Hematopoietic multipotent progenitor cell treated with erythropoietin and hydrocortisone succinate and interleukin-3 and kit ligand, for 4 days (in vitro differentiated cells): ENCODE results near the gene MCF2.

Experiments used
- DNase-seq: peaks from one replicate; pipeline ENCODE4 v3.0.0-alpha.2; 2015

MCF2 gene

GRCh38 chrX:139596068-139596467 lies 111.9 kb downstream of the MCF2 start:
- no peak for DNase-seq

DNA sequence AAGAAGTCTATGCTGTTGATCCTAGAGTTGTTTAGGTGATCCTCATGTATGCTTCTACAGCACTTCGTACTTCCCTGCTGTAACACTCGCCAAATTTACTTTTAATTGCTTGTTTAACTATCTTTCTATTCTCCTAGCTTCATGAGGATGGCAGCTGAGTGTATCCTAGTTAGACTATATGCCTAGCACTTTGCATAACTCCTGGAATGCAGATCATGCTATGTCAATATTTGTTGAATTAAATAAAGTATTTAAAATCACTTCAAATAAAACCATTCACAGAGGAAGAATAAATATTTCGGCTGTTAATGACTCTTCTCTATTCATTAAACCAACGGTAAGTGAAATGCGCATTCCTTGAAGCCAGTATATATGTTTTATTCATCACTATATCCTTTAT lies 122.4 kb downstream of the MCF2 start:
- DNase-seq = no peak

DNA sequence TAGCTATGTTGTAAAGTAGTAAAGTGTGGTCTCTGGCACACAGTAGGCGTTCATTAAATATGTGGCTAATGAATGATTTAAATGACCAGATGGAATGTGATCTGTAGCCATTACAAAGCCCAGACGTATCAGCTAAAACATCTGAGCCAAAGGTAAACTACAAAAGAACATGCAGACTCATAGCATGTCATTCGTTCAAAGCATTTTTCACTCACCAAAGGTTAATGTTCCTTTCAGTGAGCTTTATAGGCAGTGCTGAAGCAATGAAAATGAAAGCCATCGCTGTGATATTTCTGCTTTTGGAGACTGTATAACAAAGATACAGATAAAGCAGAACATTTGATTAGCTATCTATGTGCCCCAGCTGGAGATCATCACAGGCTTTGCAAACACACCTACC lies 126.9 kb downstream of the MCF2 start:
- no peak for DNase-seq

GRCh38 chrX:139566981-139567380 lies 141.0 kb downstream of the MCF2 start:
- DNase-seq = no peak

GRCh38 chrX:139563251-139563650 lies 144.7 kb downstream of the MCF2 start:
- no peak for DNase-seq

- DNase-seq = no peak
These were observed 147.7 kb downstream of the MCF2 start for GRCh38 chrX:139560221-139560620.

DNA sequence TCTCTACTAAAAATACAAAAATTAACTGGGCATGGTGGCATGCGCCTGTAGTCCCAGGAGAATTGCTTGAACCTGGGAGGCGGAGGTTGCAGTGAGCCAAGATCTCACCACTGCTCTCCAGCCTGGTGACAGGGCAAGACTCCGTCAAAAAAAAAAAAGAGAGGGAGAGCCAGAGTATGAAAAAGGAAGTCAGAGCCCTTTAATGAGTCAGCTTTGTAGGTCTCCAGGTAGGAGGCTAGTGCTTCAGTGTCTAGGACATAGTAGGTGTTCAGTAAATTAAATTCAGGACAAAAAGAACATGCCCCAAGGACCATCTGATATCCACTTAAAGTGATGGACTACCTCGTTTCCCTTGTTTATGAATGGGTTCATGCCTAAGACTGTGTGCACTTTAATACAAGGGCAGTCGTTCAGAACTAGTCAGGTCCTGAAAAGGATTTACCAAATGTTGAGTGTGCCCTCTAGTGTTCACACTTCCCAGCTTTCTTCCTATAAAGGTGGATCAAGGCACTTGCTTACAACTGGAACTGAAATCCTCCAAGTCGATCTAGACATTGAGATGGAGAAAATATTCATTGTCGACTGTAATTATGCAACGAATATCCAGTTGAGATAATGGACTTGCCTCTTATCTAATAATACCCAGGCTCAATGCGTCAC lies 148.5 kb downstream of the MCF2 start:
- peak; percentile 74 for DNase-seq

DNA sequence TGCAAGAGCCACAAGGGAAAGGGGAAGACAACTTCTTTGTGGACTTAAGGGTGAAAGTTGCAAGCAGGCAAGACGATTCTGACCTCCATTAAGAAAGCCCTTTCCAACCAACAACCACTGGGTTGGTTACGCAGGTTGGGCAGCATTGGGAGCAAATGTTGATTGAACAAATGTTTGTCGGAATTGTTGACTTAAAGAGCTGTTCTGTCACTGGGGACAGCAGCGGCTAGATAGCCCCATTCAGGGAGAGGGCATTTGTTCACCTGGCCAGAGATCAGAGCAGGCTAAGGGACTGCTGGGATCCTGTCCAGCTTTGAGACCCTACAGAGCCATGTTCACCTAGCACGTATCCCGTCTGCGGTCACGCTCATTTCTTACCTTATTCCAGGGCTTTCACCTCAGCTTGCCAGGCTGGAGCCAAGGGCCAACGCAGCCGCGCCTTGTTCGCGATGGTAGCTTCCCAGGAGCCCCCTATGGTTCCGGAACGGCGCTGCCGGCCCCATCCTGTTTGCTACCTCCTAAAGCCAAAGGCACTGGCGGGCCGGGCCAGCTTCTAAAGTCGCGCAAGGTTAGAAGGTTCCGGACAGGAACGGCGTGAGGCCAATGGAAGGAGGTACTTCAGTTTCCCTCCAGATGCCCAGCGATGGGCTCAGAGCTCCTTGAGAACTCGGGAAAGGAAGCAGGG lies 152.8 kb downstream of the MCF2 start:
- DNase-seq = no peak

- peak; percentile 7 for DNase-seq
These were observed 153.6 kb downstream of the MCF2 start for GRCh38 chrX:139554376-139554775.

DNA sequence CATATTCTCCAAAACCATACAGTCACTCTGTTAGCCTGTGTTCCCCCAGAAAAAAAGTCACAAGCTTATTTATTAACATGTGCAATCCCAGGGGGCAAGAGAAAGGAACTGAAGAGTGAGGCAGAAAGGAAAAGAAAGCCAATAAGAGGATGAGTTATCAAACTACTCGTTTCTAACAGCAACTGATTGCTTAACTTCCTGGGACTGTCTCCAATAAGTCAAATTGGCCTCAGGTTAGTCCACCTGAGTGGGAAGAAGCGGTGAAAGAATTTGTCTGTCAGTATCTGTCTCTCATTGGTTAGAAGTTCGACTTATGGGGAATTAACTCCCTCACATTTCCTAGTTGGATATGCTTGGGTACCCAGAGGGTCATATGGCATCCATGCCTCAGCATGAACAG lies 163.4 kb downstream of the MCF2 start:
- DNase-seq = no peak

- no peak for DNase-seq
These were observed 164.0 kb downstream of the MCF2 start for GRCh38 chrX:139543920-139544319.

GRCh38 chrX:139542652-139543051 lies 165.3 kb downstream of the MCF2 start:
- no peak for DNase-seq

DNA sequence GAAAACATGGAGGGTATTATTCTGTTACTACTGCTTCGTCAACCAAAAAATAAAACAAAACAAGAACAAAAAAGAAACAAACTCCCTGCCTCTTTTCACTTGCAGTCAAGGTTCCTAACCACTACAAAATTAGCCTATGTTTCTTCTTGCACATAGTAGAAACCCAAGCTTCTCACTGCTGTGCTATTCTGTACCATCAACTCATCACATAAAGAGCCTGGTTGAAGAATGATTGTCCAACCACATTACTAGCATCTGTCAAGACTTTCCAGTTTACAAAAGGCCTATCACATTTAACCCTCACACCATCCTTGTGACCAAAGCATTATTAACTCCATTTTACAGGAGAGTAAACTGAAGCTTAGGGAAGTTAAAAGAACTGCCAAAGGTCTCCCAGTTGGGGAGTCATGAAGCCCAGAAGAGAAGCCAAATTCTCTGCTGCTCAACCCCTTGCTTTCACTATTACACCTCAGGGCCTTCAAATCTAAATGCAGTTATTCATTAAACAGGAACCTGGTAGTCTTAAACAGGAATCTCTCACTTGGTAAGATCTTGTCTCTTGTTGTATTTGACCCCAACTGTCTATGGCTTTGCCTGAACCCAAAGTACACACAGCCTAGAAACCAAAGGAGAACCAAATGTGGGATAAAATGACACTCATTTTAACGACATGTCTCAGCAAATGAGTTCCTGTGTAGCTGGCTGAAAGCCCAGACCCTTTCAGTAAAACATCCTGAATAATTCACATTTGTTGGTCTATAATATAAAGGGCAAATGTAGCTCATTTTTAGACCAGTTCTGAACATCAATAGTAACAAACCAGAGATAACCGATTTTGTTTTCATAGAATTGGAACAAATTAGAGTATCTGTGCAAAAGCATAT lies 168.8 kb downstream of the MCF2 start:
- no peak for DNase-seq

GRCh38 chrX:139533444-139533843 lies 174.5 kb downstream of the MCF2 start:
- no peak for DNase-seq

DNA sequence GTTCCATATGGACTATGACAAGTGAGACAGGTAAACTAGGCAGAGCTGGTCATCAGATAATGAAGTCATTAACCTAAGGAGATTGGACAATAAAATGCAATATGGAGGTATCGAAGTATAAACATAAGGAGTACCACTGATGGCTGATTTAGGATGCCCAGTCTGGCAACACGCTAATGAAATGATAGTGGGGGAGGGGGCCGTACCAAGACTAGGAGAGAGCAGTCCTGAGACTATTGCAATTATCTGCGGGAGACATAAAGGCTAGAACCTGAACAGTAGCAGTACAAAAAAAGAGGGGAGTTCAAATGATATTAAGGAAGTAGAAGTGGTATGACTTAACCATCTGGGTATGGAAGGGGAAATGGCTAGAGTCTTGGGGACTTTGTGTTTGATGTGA lies 175.1 kb downstream of the MCF2 start:
- DNase-seq = no peak
